SK-N-SH treated with all-trans-retinoic acid at 6 μM for 48 hours (cell line): ENCODE data around the gene RUFY3.
"Not testable (repeated sequence)": the region's sequence is repeated elsewhere in the genome, so short reads cannot be mapped to it uniquely, and the experiment has no call there.

Source experiments
- ARNTL ChIP-seq: fragments of 450-650 bp; formaldehyde crosslinking; IDR thresholded peaks from 2 replicates; pipeline ENCODE4 v1.5.0; 2020; ENCODE audit warnings: low read depth, mild to moderate bottlenecking, moderate library complexity, borderline replicate concordance
- CSDC2 ChIP-seq: fragments of 250-450 bp; sonication (Bioruptor Pico); IDR thresholded peaks from 2 replicates; pipeline ENCODE4 v1.5.0; 2020; ENCODE audit warnings: mild to moderate bottlenecking, moderate library complexity
- ISL1 ChIP-seq: fragments of 250-450 bp; sonication (Bioruptor Pico); IDR thresholded peaks from 2 replicates; pipeline ENCODE4 v2.1.2; 2022; ENCODE audit warnings: mild to moderate bottlenecking, moderate library complexity
- OSR1 ChIP-seq: fragments of 250-450 bp; sonication (Bioruptor Pico); IDR thresholded peaks from 2 replicates; pipeline ENCODE4 v1.8.0; 2022; ENCODE audit warnings: moderate library complexity, mild to moderate bottlenecking, inconsistent platforms
- ZFP3 ChIP-seq: fragments of 250-450 bp; sonication (Bioruptor Pico); IDR thresholded peaks from 2 replicates; pipeline ENCODE4 v1.5.0; 2020; ENCODE audit warnings: mild to moderate bottlenecking, moderate library complexity
- ZNF8 ChIP-seq: fragments of 450-650 bp; formaldehyde crosslinking; IDR thresholded peaks from 2 replicates; pipeline ENCODE4 v1.5.0; 2020; ENCODE audit warnings: mild to moderate bottlenecking, moderate library complexity

- not testable (repeated sequence) for TF ChIP-seq ISL1, ZNF8, ZFP3, ARNTL, OSR1, CSDC2 (CRISPR knock-in tag)
Observed at GRCh38 chr4:70735915-70736314, 14.2 kb downstream of the RUFY3 start.
